ENCODE data around the gene AGO3. TPM values are rescaled to one million over a fixed set of nuclear protein-coding genes. Genes with fewer than 3 reads are reported as not detected.
A peak's percentile ranks its signal among the peaks of the same experiment; 100 is the strongest.

The AGO3 gene
- total and polyA plus RNA-seq, 7 donors = 0.60 to 27.4 (median 18.5) TPM

DNA sequence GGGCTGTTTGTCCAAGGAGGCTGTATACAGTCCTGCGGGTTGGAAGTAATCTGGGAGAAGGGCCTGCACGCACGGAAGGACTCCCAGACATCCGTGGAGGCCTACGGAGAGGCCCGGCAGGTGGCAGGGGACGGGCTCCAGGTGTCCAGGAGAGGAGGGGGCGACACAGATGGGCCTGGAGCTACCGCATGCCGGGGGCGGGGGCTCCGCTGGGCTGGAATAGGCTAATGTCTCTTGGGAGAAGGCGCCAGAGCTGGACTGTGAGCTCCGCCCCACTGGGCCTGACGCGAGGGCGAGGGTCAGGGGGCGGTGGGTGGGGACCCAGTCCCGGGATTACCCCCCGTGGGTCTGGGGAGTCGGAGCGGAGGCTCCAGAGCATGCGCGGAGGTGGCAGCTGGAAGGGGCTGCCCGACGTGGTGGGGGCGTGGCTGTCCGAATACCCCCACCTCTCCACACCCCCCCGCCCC lies 47.2 kb upstream of the AGO3 start:
- DNase-seq = peak; percentile 75
- peaks cover 0 to 3% (median 1%) of the 10 kb centered on the region in 4 donors for H3K36me3 ChIP-seq
- intact Hi-C loops (cut with DNase I) = loop anchor here (2.0 kb wide), 1 partner anchor 47 kb away; the partner anchor contains the start of gene AGO3
- H3K27me3 ChIP-seq = no peaks in the 10 kb centered on the region
- no peak for TF ChIP-seq EP300 (IDR thresholded peaks at IDR 0.05)
- H3K4me1 ChIP-seq = peaks cover 0 to 48% (median 28%) of the 10 kb centered on the region in 4 donors
- WGBS, 2 donors = 1% methylated on average over 29 of the region's 29 CpGs
- no peaks in the 10 kb centered on the region for H3K9me3 ChIP-seq
- peak overlapping the region; percentile 94 to 100 (median 95) for H3K4me3 ChIP-seq
- peak overlapping the region; percentile 80 to 91 (median 84) for H3K27ac ChIP-seq

DNA sequence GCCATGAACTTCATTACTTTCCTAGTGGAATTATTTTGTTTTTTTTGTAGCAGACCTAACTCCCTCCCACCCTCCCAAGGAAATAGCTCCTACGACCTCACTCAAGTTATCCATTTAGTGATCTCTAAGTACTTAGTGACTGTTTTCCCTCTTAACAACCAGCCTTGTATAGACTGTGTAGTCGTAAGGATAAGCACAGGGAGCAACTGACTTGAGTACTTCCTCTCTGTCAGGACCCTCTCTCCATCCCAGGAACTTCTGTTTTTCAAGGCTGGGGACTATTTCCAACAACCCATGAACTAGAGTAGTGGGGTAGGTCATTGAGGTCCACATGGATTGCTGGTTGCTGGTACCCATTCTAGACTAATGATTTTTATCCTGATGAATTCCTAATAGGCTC lies 46.0 kb upstream of the AGO3 start:
- no peak for DNase-seq
- H3K27ac ChIP-seq = peak overlapping the region in 2 of 4 donors; percentile 84 to 91

DNA sequence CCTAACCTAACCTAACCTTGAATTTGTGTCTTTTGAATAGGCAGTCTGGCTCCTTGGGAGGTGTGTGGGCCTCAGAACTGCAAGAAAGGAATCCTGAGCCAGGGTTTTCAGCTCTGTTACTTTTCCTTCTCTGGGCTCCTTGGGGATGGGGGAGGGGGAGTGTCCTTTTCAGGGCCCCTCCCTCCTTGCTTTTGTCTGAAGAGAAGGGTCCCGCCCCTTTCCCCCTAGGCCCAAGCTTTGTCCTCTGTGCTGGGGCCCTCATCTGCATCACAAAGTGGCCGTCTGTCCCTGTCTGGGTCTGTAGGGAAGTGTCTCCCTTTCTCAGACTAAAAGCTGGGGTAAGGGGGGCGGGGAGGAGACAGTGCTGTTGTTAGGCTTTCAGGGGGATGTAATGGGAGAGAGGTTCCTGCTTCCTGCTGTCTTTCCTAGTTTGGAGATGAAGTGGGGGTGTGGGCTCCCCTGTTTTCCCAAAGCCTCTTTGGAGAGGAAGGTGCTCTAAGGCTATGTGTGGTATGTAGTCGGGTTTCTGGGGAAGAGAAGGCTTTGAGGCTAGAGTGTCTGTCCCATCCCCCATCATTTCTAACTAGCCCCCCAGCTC lies 44.8 kb upstream of the AGO3 start:
- intact Hi-C loops (cut with DNase I) = no loop called here
- no peaks in the 10 kb centered on the region for H3K9me3 ChIP-seq
- no peaks in the 10 kb centered on the region for H3K27me3 ChIP-seq
- H3K27ac ChIP-seq = peak overlapping the region in 2 of 4 donors; percentile 14 to 28
- no peak overlapping the region for H3K4me3 ChIP-seq
- TF ChIP-seq EP300 (IDR thresholded peaks at IDR 0.05) (no peak), POLR2AphosphoS5 (IDR thresholded peaks at IDR 0.05) (no peak), POLR2A (IDR thresholded peaks at IDR 0.05) (no peak)
- TF ChIP-seq, protein P1, sequence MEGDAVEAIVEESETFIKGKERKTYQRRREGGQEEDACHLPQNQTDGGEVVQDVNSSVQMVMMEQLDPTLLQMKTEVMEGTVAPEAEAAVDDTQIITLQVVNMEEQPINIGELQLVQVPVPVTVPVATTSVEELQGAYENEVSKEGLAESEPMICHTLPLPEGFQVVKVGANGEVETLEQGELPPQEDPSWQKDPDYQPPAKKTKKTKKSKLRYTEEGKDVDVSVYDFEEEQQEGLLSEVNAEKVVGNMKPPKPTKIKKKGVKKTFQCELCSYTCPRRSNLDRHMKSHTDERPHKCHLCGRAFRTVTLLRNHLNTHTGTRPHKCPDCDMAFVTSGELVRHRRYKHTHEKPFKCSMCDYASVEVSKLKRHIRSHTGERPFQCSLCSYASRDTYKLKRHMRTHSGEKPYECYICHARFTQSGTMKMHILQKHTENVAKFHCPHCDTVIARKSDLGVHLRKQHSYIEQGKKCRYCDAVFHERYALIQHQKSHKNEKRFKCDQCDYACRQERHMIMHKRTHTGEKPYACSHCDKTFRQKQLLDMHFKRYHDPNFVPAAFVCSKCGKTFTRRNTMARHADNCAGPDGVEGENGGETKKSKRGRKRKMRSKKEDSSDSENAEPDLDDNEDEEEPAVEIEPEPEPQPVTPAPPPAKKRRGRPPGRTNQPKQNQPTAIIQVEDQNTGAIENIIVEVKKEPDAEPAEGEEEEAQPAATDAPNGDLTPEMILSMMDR (IDR thresholded peaks at IDR 0.05) = no peak
- WGBS, 2 donors = 52 to 67% methylated on average over 4 of the region's 4 CpGs
- DNase-seq = no peak
- H3K4me1 ChIP-seq = peaks cover 0 to 48% (median 28%) of the 10 kb centered on the region in 4 donors
- peaks cover 0 to 22% (median 9%) of the 10 kb centered on the region in 4 donors for H3K36me3 ChIP-seq

More for the DNA sequence above, 46.0 kb upstream of the AGO3 start:
- H3K9me3 ChIP-seq = no peaks in the 10 kb centered on the region
- H3K4me3 ChIP-seq = no peak overlapping the region
- H3K36me3 ChIP-seq = peaks cover 0 to 13% (median 6%) of the 10 kb centered on the region in 4 donors
- TF ChIP-seq POLR2AphosphoS5 (IDR thresholded peaks at IDR 0.05) = no peak
- no peak for TF ChIP-seq EP300 (IDR thresholded peaks at IDR 0.05)
- no peak for TF ChIP-seq POLR2A (IDR thresholded peaks at IDR 0.05)
- TF ChIP-seq, protein P1 (IDR thresholded peaks at IDR 0.05) = no peak
- H3K27me3 ChIP-seq = no peaks in the 10 kb centered on the region
- intact Hi-C loops (cut with DNase I) = no loop called here
- WGBS, 2 donors = 36 to 62% methylated on average over 2 of the region's 2 CpGs
- H3K4me1 ChIP-seq = peaks cover 0 to 48% (median 28%) of the 10 kb centered on the region in 4 donors

DNA sequence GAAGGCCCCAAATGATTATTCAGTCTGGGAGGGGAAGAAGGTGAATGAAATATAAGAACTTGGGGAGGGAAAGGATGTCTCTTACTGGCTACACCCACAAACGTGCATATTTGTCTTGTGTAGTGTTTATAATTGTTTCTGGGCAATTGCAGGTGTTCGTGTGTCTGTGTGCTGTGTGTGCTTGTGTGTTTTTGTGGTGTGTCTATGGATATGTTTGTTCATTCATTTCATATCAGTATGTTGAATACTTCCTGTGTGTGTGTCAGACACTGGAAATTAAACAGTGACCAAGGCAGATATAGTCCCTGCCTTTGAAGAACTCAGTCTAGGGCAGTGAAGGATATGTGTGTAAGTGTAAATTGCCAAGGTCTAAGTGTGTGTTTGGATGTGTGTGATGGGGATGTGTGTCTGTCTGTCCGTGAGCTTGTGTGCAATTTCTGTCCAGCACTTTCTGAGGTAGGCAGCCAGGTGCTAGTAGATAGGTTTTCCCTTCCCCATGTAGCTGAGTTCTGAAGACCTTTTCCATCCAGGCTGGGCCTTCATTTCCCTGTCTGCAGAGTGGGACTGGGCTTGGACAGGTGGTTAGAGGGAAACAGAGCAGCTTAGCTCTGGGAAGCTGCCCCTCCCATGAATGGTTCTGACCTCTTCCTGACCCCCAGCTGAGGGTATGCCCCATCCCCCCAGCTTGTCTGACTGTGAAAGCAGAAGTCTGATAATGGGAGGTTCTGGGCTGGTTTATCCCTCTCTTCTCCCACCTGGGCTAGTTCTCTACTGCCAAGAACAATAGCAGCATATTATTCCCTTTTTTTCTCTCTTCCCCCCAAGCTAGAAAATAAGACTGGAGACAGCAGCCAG lies 44.1 kb upstream of the AGO3 start:
- no peak for DNase-seq

More for the DNA sequence above, 44.1 kb upstream of the AGO3 start:
- 20 to 37% methylated on average over 3 of the region's 3 CpGs for WGBS, 2 donors
- Histone ChIP-seq H3K27me3 (no peaks in the 10 kb centered on the region), H3K4me3 (no peak overlapping the region), H3K36me3 (peaks cover 0 to 30% (median 9%) of the 10 kb centered on the region in 4 donors), H3K4me1 (peaks cover 0 to 48% (median 28%) of the 10 kb centered on the region in 4 donors), H3K9me3 (no peaks in the 10 kb centered on the region), H3K27ac (peak overlapping the region in 1 of 4 donors; percentile 28)
- intact Hi-C loops (cut with DNase I) = no loop called here
- no peak for TF ChIP-seq POLR2AphosphoS5 (IDR thresholded peaks at IDR 0.05)
- no peak for TF ChIP-seq POLR2A (IDR thresholded peaks at IDR 0.05)
- TF ChIP-seq, protein P1 (IDR thresholded peaks at IDR 0.05) = no peak
- TF ChIP-seq EP300 (IDR thresholded peaks at IDR 0.05) = no peak
